CD14-positive monocyte (primary cell): ENCODE data around the gene CABP1. TPM values are rescaled to one million over a fixed set of nuclear protein-coding genes. Genes with fewer than 3 reads are reported as not detected.

ENCODE experiments used
- DNase-seq, 3 donors: peaks; one replicate each; pipeline ENCODE4 v3.0.0-alpha.2; 2011 to 2022
- H2AFZ ChIP-seq: 2 replicates; pipeline ENCODE4 v1.6.0; 2012; ENCODE audit warnings: mild to moderate bottlenecking, low read depth, low read length, inconsistent platforms; ENCODE audit not compliant: insufficient read depth, poor library complexity, severe bottlenecking
- H3K27ac ChIP-seq, 2 donors: 1 replicate in 1 of 2; 2 replicates in 1 of 2; pipeline ENCODE4 v1.5.1; 2012 to 2013; ENCODE audit warnings: low read length in 2 of 2, control low read depth in 1 of 2, inconsistent platforms in 1 of 2, low read depth in 1 of 2, mild to moderate bottlenecking in 1 of 2
- H3K27me3 ChIP-seq, 2 donors: one replicate each; pipeline versions ENCODE4 v1.6.0 to v1.6.1; 2011 to 2013; ENCODE audit warnings: low read length in 2 of 2; ENCODE audit not compliant: control insufficient read depth in 2 of 2, insufficient read depth in 2 of 2
- H3K36me3 ChIP-seq, 2 donors: replicated peaks in 1 of 2; 1 replicate in 1 of 2; 2 replicates in 1 of 2; pipeline versions ENCODE4 v1.5.1 to v1.6.1; 2012 to 2013; ENCODE audit warnings: low read length in 2 of 2, control low read depth in 1 of 2, inconsistent platforms in 1 of 2, mild to moderate bottlenecking in 1 of 2; ENCODE audit not compliant: insufficient read depth in 2 of 2, control insufficient read depth in 1 of 2
- H3K4me1 ChIP-seq, 2 donors: 1 replicate in 1 of 2; 2 replicates in 1 of 2; pipeline versions ENCODE4 v1.5.1 to v1.6.1; 2012 to 2013; ENCODE audit warnings: low read length in 2 of 2, control low read depth in 1 of 2, inconsistent platforms in 1 of 2, mild to moderate bottlenecking in 1 of 2, moderate library complexity in 1 of 2; ENCODE audit not compliant: insufficient read depth in 2 of 2, control insufficient read depth in 1 of 2
- H3K4me2 ChIP-seq: replicated peaks from 2 replicates; pipeline ENCODE3; 2012; ENCODE audit warnings: low read length, moderate library complexity, mild to moderate bottlenecking; ENCODE audit not compliant: poor library complexity, severe bottlenecking; ENCODE audit errors: extremely low read depth
- H3K4me3 ChIP-seq, 3 experiments: fragments of 200-600 bp in 1 of 3; sonication (generic) in 1 of 3; replicated peaks in 1 of 3; 1 replicate in 2 of 3; 2 replicates in 1 of 3; pipeline ENCODE4 v1.5.1; 2011 to 2013; ENCODE audit warnings: low read length in 3 of 3, mild to moderate bottlenecking in 3 of 3, control low read depth in 2 of 3, low read depth in 2 of 3, inconsistent platforms in 1 of 3, moderate library complexity in 1 of 3
- H3K79me2 ChIP-seq: 2 replicates; pipeline ENCODE4 v1.6.0; 2012; ENCODE audit warnings: mild to moderate bottlenecking, control low read depth, inconsistent platforms, low read length, moderate library complexity; ENCODE audit not compliant: insufficient read depth
- H3K9ac ChIP-seq: 2 replicates; pipeline ENCODE4 v1.6.0; 2017; ENCODE audit warnings: low read length, mild to moderate bottlenecking; ENCODE audit not compliant: insufficient read depth, poor library complexity, severe bottlenecking
- H3K9me3 ChIP-seq, 2 donors: replicated peaks in 1 of 2; 1 replicate in 1 of 2; 2 replicates in 1 of 2; pipeline versions ENCODE4 v1.5.1 to v1.6.1; 2012 to 2013; ENCODE audit warnings: low read length in 2 of 2, control low read depth in 1 of 2; ENCODE audit not compliant: control insufficient read depth in 1 of 2, insufficient read depth in 1 of 2
- H4K20me1 ChIP-seq: 2 replicates; pipeline ENCODE4 v1.6.0; 2012; ENCODE audit warnings: mild to moderate bottlenecking, low read length, control low read depth, moderate library complexity; ENCODE audit not compliant: insufficient read depth
- H3K27ac Mint-ChIP-seq, 7 donors: one replicate each; pipeline ENCODE4 v1.8.0; 2020; ENCODE audit warnings: mild to moderate bottlenecking in 7 of 7, mixed read lengths in 7 of 7, moderate library complexity in 6 of 7, inconsistent platforms in 2 of 7
- H3K27me3 Mint-ChIP-seq, 3 donors: one replicate each; pipeline ENCODE4 v1.8.0; 2021 to 2022; ENCODE audit warnings: low read depth in 3 of 3, mild to moderate bottlenecking in 3 of 3, mixed read lengths in 3 of 3, moderate library complexity in 3 of 3, inconsistent platforms in 1 of 3
- H3K36me3 Mint-ChIP-seq, 2 donors: one replicate each; pipeline ENCODE4 v1.8.0; 2020; ENCODE audit warnings: mixed read lengths in 2 of 2, inconsistent platforms in 1 of 2, mild to moderate bottlenecking in 1 of 2
- H3K4me1 Mint-ChIP-seq: one replicate; pipeline ENCODE4 v1.8.0; 2020; ENCODE audit warnings: mild to moderate bottlenecking, mixed read lengths
- H3K4me3 Mint-ChIP-seq, 2 donors: one replicate each; pipeline ENCODE4 v1.8.0; 2020; ENCODE audit warnings: mild to moderate bottlenecking in 2 of 2, mixed read lengths in 2 of 2, moderate library complexity in 1 of 2
- H3K9me3 Mint-ChIP-seq, 7 donors: one replicate each; pipeline ENCODE4 v1.8.0; 2020 to 2022; ENCODE audit warnings: mixed read lengths in 7 of 7, mild to moderate bottlenecking in 6 of 7, moderate library complexity in 6 of 7, inconsistent platforms in 2 of 7
- WGBS: methylation state at CpG from one replicate; pipeline ENCODE4 v1.1.5; 2013; ENCODE audit warnings: missing lambda C conversion rate; ENCODE audit not compliant: insufficient coverage; 5-methylcytosine and 5-hydroxymethylcytosine counted together
- intact Hi-C, 2 donors: fragments of 100-400 bp; cut with micrococcal nuclease; formaldehyde crosslinking; loops; one replicate each; pipeline versions ENCODE4 v1.15.0 to v1.15.1; 2023
- polyA plus RNA-seq, 3 donors: library from polyadenylated mRNA; depleted of rRNA in 1 of 3; unstranded in 2 of 3; stranded (reverse) in 1 of 3; fragments of 300-500 nt in 2 of 3; fragments of >200 nt in 1 of 3; fragmentation: Illumina TruSeq in 2 of 3; gene quantifications; 1 replicate in 2 of 3; 2 replicates in 1 of 3; pipeline ENCODE4 v1.2.3, GENCODE V29; 2012 to 2021
- TF ChIP-seq, protein P1 (sequence below): fragments of 200-600 bp; IDR thresholded peaks from one replicate; pipeline ENCODE4 v1.8.0; 2022; ENCODE audit warnings: antibody characterized with exemption, mild to moderate bottlenecking

CABP1 gene
- polyA plus RNA-seq, 3 donors = 0.19 to 0.43 TPM; not detected in 1

DNA sequence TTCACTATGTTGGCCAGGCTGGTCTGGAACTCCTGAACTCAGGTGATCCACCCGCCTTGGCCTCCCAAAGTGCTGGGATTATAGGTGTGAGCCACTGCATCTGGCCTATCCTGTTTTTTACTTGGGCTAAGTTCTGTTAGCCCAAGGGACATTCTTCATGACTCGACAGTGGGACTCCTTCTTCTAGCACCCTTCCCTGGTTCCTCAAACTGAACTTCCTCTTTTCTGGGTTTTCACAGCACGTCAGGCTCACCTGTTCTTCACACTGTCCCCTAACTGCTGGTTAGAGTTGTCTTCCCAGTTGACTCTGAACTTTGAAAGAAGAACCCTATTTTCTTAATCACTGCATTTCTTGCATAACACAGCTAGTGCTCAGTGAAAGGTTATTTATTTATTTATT lies 22.5 kb downstream of the CABP1 start:
- 7% methylated on average over 3 of the region's 3 CpGs for WGBS
- peaks cover 13 to 19% of the 10 kb centered on the region in 2 donors for H3K4me1 ChIP-seq
- H3K36me3 ChIP-seq = no peaks in the 10 kb centered on the region
- no peaks in the 10 kb centered on the region for H4K20me1 ChIP-seq
- intact Hi-C loops = no loop called here
- H3K9ac ChIP-seq = no peak overlapping the region
- H3K36me3 Mint-ChIP-seq = no peaks in the 10 kb centered on the region
- H3K4me3 Mint-ChIP-seq = no peak overlapping the region
- H3K27ac Mint-ChIP-seq = peak overlapping the region in 1 of 7 donors; percentile 37
- no peak overlapping the region for H3K4me3 ChIP-seq
- H3K9me3 Mint-ChIP-seq = no peaks in the 10 kb centered on the region
- H3K79me2 ChIP-seq = no peaks in the 10 kb centered on the region
- H3K27ac ChIP-seq = no peak overlapping the region
- no peaks in the 10 kb centered on the region for H3K9me3 ChIP-seq
- TF ChIP-seq, protein P1, sequence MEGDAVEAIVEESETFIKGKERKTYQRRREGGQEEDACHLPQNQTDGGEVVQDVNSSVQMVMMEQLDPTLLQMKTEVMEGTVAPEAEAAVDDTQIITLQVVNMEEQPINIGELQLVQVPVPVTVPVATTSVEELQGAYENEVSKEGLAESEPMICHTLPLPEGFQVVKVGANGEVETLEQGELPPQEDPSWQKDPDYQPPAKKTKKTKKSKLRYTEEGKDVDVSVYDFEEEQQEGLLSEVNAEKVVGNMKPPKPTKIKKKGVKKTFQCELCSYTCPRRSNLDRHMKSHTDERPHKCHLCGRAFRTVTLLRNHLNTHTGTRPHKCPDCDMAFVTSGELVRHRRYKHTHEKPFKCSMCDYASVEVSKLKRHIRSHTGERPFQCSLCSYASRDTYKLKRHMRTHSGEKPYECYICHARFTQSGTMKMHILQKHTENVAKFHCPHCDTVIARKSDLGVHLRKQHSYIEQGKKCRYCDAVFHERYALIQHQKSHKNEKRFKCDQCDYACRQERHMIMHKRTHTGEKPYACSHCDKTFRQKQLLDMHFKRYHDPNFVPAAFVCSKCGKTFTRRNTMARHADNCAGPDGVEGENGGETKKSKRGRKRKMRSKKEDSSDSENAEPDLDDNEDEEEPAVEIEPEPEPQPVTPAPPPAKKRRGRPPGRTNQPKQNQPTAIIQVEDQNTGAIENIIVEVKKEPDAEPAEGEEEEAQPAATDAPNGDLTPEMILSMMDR = no peak
- DNase-seq = peak; percentile 39 to 75 (median 49)
- H3K4me1 Mint-ChIP-seq = peaks cover 12% of the 10 kb centered on the region
- H3K27me3 Mint-ChIP-seq = peaks cover 0 to 7% (median 6%) of the 10 kb centered on the region in 3 donors
- H3K4me2 ChIP-seq = no peak overlapping the region
- H3K27me3 ChIP-seq = no peaks in the 10 kb centered on the region
- H2AFZ ChIP-seq = no peak overlapping the region

DNA sequence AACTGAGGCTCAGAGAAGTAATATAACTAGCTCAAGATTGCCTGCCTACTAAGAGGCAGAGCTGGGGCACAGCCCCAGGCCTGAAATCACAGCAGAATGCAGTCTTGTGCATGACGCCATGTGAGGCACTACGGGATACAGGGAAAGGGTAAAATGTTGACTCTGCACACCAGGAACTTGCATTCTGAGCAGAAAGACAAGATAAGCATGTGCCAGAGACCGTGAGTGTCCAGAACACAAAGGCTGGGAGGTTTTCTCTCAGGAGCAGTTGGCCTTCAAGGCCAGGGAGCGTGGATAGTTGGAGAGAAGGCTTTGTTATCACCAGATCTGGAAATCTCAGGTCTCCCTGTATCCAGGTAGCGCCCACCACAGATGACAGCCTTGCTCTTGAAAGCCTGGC lies 23.3 kb downstream of the CABP1 start:
- Histone ChIP-seq H3K9ac (no peak overlapping the region), H3K27ac (no peak overlapping the region), H2AFZ (no peak overlapping the region), H3K4me2 (no peak overlapping the region), H3K4me3 (no peak overlapping the region), H4K20me1 (no peaks in the 10 kb centered on the region), H3K27me3 (no peaks in the 10 kb centered on the region), H3K36me3 (no peaks in the 10 kb centered on the region), H3K4me1 (peaks cover 13 to 17% of the 10 kb centered on the region in 2 donors), H3K9me3 (no peaks in the 10 kb centered on the region), H3K79me2 (no peaks in the 10 kb centered on the region)
- peak overlapping the region in 1 of 7 donors; percentile 52 for H3K27ac Mint-ChIP-seq
- peaks cover 0 to 7% (median 6%) of the 10 kb centered on the region in 3 donors for H3K27me3 Mint-ChIP-seq
- H3K36me3 Mint-ChIP-seq = no peaks in the 10 kb centered on the region
- H3K4me1 Mint-ChIP-seq = peaks cover 12% of the 10 kb centered on the region
- intact Hi-C loops = no loop called here
- DNase-seq = no peak
- no peak overlapping the region for H3K4me3 Mint-ChIP-seq
- H3K9me3 Mint-ChIP-seq = no peaks in the 10 kb centered on the region
- TF ChIP-seq, protein P1 = no peak
- 94% methylated on average over 4 of the region's 5 CpGs for WGBS
